Activated CD4-positive, alpha-beta memory T cell treated with anti-CD3 and anti-CD28 coated beads, Interleukin-2, amount 10 ng/mL, durations not matched to agents 7 days and 5 days (primary cell): ENCODE data around the gene ADRM1. TPM values are rescaled to one million over a fixed set of nuclear protein-coding genes. Genes with fewer than 3 reads are reported as not detected.

Experiments used
- CTCF ChIA-PET: fragments of 350-600 bp; sonication (Branson Sonifier 250); formaldehyde crosslinking; loops from one replicate; lab custom pipeline; 2021; ENCODE audit warnings: antibody characterized with exemption, inconsistent platforms; lab: Charles Lee
- POLR2A ChIA-PET: fragments of 350-600 bp; sonication (Branson Sonifier 250); formaldehyde crosslinking; loops from one replicate; lab custom pipeline; 2021; ENCODE audit warnings: antibody characterized with exemption; lab: Charles Lee
- DNase-seq: peaks from one replicate; pipeline ENCODE4 v3.0.0-alpha.2; 2020
- H3K27ac Mint-ChIP-seq: one replicate; pipeline ENCODE4 v1.8.0; 2021; ENCODE audit warnings: mild to moderate bottlenecking, mixed read lengths
- H3K27me3 Mint-ChIP-seq: one replicate; pipeline ENCODE4 v1.8.0; 2021; ENCODE audit warnings: mixed read lengths
- H3K36me3 Mint-ChIP-seq: one replicate; pipeline ENCODE4 v1.8.0; 2021; ENCODE audit warnings: low read depth, mixed read lengths
- H3K4me1 Mint-ChIP-seq: one replicate; pipeline ENCODE4 v1.8.0; 2021; ENCODE audit warnings: mixed read lengths
- H3K4me3 Mint-ChIP-seq: one replicate; pipeline ENCODE4 v1.8.0; 2021; ENCODE audit warnings: mild to moderate bottlenecking, mixed read lengths
- H3K9me3 Mint-ChIP-seq: one replicate; pipeline ENCODE4 v1.8.0; 2021; ENCODE audit warnings: mixed read lengths
- total RNA-seq, 2 experiments: library from RNA; stranded (reverse); gene quantifications; one replicate each; pipeline ENCODE4 v1.2.3, GENCODE V29; 2021

Gene ADRM1
- total RNA-seq, 2 experiments from 2014 or later, result 90.1 to 91.0 TPM

DNA sequence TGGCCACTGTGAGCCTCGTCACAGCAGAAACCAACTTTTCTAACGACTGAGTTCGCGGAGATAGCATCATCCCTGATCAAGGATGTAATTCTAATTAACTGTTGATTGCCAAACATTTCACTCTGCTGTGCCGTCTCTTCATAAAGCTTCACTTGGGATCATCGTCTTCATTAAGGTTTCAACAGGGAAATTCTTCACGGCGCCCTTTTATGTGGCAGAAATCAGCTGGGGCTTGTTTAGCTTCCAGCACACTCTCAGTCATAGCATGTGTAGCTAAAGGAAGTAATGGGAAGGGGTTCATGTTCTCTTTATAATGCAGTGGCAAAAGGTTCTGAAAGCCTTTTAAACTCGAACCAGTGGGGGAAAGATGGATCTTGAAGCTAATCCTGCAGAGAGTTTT lies 8.9 kb upstream of the ADRM1 start:
- Mint-ChIP-seq H3K4me3 (no peak overlapping the region), H3K27ac (no peak overlapping the region), H3K9me3 (no peaks in the 10 kb centered on the region), H3K36me3 (peaks cover 12% of the 10 kb centered on the region), H3K4me1 (peaks cover 21% of the 10 kb centered on the region), H3K27me3 (no peaks in the 10 kb centered on the region)
- POLR2A ChIA-PET, result no interaction called here
- DNase-seq, result no peak
- CTCF ChIA-PET, result no interaction called here

DNA sequence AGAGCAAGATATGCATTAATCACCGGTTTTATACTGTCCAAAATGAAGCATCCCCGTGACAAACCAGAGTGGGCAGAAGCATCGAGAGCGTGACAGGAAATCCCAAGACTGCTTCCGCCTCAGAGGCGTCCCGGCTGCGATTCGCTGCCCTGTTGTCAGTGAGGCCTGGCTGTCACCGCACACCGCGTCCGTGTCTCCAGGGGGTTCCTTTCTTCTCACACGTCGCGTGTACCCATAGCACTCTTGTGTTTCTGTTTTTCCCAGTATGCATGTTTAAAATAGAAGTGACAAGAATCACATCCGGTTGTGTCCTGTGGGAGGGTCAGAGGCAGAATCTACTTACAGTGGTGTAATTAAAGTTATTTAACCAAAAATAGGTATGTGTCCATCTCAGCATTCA lies 8.3 kb upstream of the ADRM1 start:
- Mint-ChIP-seq H3K27me3 (no peaks in the 10 kb centered on the region), H3K9me3 (no peaks in the 10 kb centered on the region), H3K4me1 (peaks cover 21% of the 10 kb centered on the region), H3K4me3 (no peak overlapping the region), H3K27ac (no peak overlapping the region), H3K36me3 (peaks cover 12% of the 10 kb centered on the region)
- DNase-seq, result no peak
- CTCF ChIA-PET, result no interaction called here
- POLR2A ChIA-PET, result no interaction called here

DNA sequence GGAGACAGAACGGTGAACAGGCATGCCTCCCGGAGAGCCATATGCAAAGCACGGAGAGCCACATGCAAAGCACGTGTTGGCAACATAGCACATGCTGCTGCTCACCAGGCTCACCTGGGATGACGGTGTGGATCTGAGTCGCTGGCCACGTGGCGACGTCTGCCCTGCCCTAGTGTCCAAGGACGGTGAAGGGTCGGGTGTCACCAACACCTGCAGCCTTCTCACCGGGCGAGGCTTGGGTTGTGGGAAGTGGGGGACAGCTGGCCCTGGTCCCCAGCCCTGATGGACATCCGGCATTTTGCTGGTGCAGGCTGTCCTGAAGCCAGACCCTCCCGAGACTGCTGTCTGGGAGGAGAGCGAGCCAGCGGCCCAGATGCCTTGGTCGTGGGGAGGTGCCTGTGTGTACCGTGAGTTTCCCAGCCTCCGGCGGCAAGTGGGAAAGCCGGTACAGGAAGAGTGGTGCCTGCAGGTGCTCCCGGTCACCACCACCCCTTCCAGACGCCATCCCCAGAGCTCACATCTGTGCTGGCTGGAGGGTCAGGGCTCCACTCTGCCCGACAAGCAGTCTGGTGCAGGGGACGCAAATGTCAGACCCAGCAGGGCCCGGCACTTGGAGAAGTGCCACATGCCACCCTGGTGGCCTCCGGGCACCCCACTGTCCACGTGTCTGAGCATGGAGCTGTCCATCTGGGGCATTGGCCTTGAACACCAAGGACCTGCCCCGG lies 5.9 kb upstream of the ADRM1 start:
- H3K27me3 Mint-ChIP-seq, result no peaks in the 10 kb centered on the region
- H3K36me3 Mint-ChIP-seq, result peaks cover 9% of the 10 kb centered on the region
- ChIA-PET CTCF (no interaction called here), POLR2A (no interaction called here)
- no peaks in the 10 kb centered on the region for H3K9me3 Mint-ChIP-seq
- H3K27ac Mint-ChIP-seq, result no peak overlapping the region
- DNase-seq, result no peak
- peaks cover 21% of the 10 kb centered on the region for H3K4me1 Mint-ChIP-seq
- no peak overlapping the region for H3K4me3 Mint-ChIP-seq

DNA sequence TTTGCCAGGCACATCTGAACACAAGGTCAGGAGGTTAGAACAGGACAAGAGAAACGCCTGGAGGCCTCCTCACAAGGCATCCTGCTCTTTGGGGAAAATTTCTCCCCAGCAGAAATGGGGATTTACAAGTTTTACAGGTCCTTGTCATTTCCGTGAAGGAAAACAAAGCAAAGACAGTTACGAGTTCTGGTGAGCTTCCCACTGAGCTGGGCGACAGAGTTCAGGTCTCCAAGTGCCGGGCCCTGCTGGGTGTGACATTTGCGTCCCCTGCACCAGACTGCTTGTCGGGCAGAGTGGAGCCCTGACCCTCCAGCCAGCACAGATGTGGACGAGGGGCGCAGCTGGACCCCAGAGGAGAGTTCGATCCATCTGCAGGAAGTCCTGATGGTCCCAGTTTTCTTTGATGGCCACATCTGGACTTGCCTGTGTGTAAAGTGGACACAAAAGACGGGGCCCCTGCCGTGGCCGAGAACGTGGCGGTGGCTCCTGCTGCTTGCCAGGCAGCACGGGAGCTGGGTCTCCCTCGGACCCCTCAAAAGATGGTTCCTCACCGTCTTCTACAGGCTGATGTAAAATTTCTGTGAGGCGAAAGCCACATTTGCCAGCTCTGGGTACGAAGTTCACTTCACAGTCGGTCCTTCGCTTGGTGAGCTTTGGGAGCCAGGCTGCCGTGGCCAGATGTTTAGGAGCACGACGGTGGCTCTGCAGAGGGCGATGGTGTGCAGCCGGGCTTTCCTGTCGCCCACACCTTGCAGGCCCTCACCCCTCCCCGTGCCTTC lies 5.2 kb upstream of the ADRM1 start:
- ChIA-PET POLR2A (no interaction called here), CTCF (no interaction called here)
- no peak for DNase-seq

DNA sequence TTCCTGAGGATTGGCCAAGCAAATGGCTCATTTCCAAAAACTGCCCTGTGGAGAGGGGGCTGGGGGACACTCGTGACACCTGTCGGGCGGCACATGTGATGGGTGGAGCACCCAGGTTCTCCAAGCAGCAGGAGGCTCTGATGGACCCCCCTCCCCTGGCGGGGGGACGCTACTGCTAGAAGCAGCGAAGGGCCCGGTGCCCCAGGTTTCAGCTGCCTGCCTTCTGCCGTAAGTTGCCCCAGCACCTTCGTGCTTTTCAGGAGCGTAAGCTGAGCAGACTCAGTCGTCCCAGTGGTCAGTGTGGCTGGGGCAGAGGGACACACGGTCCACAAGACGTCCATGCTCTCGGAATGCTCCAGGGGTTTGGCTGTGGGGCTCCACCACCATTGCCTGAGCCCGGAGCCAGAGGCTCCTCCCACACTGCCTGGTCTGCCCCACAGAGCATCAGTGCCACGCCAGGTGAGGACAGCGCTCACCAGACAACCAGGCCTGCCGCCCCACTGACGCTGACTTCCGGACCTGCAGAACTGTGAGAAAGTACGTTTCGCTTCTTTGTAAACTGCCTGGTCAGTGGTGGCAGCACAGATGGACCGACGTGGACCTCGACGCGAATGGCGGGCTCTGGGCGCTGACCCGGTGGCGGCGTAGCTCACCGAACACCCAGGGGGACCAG lies 4.1 kb upstream of the ADRM1 start:
- CTCF ChIA-PET, result no interaction called here
- H3K27me3 Mint-ChIP-seq, result no peaks in the 10 kb centered on the region
- H3K36me3 Mint-ChIP-seq, result peaks cover 10% of the 10 kb centered on the region
- POLR2A ChIA-PET, result no interaction called here
- H3K4me3 Mint-ChIP-seq, result no peak overlapping the region
- no peak for DNase-seq
- H3K4me1 Mint-ChIP-seq, result peaks cover 15% of the 10 kb centered on the region
- no peak overlapping the region for H3K27ac Mint-ChIP-seq
- H3K9me3 Mint-ChIP-seq, result no peaks in the 10 kb centered on the region

More for the DNA sequence above, 5.2 kb upstream of the ADRM1 start:
- Mint-ChIP-seq H3K4me1 (peaks cover 16% of the 10 kb centered on the region), H3K9me3 (no peaks in the 10 kb centered on the region), H3K36me3 (peaks cover 6% of the 10 kb centered on the region), H3K27ac (no peak overlapping the region), H3K4me3 (no peak overlapping the region), H3K27me3 (no peaks in the 10 kb centered on the region)

DNA sequence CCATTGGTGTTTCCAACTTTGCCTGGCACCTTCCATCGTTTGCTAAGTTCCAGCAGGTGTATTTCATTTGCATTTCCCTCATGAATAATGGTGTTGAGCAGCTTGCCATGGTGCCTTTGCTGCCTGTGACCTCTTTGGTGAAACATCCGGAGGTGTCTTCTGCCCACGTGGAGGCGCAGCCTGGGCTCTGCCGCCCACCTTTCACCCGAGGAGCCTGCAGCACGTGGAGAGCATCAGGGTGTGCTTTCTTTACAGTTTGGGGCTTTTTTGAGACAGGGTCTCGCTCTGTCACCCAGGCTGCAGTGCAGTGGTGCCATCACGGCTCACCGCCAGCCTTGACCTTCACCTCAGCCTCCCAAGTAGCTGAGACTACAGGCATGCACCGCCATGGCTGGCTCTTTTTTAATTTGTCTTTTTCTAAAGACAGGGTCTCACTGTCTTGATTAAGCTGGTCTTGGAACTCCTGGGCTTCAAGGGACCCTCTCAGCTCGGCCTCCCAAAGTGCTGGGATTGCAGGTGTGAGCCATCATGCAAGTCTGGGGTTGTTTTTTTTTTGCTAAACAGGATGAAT lies 3.0 kb upstream of the ADRM1 start:
- Mint-ChIP-seq H3K27ac (no peak overlapping the region), H3K27me3 (no peaks in the 10 kb centered on the region), H3K4me3 (no peak overlapping the region), H3K36me3 (peaks cover 14% of the 10 kb centered on the region), H3K4me1 (peaks cover 22% of the 10 kb centered on the region), H3K9me3 (no peaks in the 10 kb centered on the region)
- ChIA-PET POLR2A (interaction anchor here (1.1 to 1.2 kb wide), 2 partner anchors 86 to 118 kb away, joined by 3 read pairs; no protein-coding TSS in a partner anchor), CTCF (interaction anchor here (1.7 kb wide), 1 partner anchor 83 kb away, joined by 21 read pairs; no protein-coding TSS in a partner anchor)
- no peak for DNase-seq

DNA sequence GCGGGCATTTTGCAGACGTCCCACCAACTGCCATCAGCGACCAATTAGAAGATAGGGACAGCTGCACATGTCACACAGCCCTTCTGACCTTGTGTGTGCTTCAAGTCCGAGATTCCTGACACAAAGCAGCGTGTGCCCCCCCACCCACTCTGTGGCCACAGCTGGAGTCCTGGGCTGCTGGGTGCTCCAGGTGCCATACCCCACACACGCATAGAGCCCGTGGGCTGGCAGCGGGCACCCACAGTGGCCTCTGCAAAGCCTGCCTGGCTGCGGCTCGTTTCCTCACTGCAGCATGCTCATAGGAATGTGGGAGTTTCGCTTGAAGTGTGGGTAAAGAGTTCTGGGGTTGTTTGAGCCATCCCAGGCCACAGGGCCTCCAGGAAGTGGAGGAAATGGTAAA lies 2.5 kb upstream of the ADRM1 start:
- peaks cover 27% of the 10 kb centered on the region for H3K4me1 Mint-ChIP-seq
- POLR2A ChIA-PET, result interaction anchor here (1.1 to 1.2 kb wide), 2 partner anchors 86 to 119 kb away, joined by 3 read pairs; no protein-coding TSS in a partner anchor
- peaks cover 18% of the 10 kb centered on the region for H3K36me3 Mint-ChIP-seq
- no peaks in the 10 kb centered on the region for H3K27me3 Mint-ChIP-seq
- no peaks in the 10 kb centered on the region for H3K9me3 Mint-ChIP-seq
- CTCF ChIA-PET, result interaction anchor here (0.7 to 1.7 kb wide), 4 partner anchors 8 to 87 kb away, joined by 5 to 21 read pairs (median 6); partner anchors contain the start of gene RPS21
- no peak overlapping the region for H3K27ac Mint-ChIP-seq
- no peak overlapping the region for H3K4me3 Mint-ChIP-seq
- DNase-seq, result no peak

DNA sequence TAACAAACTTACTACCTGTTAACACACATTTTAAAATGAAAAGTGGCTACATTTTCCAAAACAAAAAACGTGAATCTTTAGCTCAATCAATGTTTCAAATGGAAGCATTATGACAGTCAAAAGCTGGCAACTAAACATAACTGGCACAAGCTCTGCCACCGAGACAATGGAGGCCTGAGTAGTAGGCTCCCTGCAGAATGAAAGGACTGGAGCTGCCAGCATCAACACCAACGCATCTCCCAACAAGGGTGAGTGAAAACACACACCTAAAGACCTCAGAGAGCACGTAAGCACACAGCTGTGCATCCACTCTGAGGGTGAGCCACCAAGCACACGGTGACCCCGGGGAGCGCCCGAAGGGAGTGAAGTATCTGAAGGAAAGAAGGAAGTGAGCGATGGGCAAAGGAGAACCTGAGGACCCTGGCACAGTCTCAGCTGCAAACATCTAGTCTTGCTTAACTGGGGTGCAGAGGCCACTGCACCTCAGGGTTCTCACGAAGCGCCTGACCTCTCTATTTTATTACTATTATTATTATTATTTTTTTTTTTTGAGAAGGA lies 1.6 kb upstream of the ADRM1 start:
- Mint-ChIP-seq H3K27me3 (no peaks in the 10 kb centered on the region), H3K4me3 (peak overlapping the region; percentile 37), H3K9me3 (no peaks in the 10 kb centered on the region), H3K27ac (peak overlapping the region; percentile 29), H3K36me3 (peaks cover 24% of the 10 kb centered on the region), H3K4me1 (peaks cover 31% of the 10 kb centered on the region)
- no peak for DNase-seq
- ChIA-PET CTCF (interaction anchor here (0.7 to 1.7 kb wide), 4 partner anchors 9 to 86 kb away, joined by 5 to 21 read pairs (median 6); partner anchors contain the start of gene RPS21), POLR2A (interaction anchor here (1.1 to 1.8 kb wide), 3 partner anchors 82 to 120 kb away, joined by 3 to 5 read pairs (median 3); no protein-coding TSS in a partner anchor)

DNA sequence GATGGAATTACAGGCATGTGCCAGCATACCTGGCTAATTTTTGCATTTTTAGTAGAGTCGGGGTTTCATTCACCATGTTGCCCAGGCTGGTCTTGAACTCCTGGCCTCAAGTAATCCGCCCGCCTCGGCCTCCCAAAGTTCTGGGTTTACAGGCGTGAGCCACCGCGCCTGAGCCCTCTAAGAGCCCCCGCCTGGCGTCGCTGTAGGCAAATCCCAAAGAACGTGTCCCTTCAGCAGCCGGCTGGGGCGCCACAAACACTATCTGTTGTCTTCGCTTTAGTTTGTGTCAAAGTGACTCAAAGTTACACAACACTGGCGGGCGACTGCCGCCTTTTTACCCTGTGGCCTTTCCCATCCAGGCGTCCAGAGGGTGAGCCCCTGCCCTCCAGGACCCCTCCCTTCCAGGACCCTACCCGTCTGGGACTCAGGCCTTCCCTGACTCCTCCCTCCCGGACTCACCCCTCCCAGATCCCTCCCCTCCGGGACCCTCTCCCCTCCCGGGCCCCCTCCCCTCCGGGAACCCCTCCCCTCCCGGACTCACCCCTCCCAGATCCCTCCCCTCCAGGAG lies 940 bp upstream of the ADRM1 start:
- H3K27me3 Mint-ChIP-seq, result no peaks in the 10 kb centered on the region

DNA sequence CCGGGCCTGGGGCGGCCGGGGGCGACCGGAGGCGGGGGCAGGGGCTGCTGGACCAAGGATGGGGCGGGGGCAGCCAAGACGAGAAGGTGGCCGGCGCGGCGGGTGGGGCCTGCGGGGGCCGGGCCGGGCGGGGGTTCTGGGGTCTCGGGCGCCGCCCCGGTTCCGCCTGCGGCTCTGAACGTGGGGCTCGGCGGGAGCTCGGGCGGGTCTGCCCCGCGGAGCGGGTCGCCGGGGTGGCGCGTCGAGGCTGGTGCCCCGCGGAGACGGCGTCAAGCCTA lies 204 bp downstream of the ADRM1 start:
- peaks cover 31% of the 10 kb centered on the region for H3K36me3 Mint-ChIP-seq
- ChIA-PET CTCF (interaction anchor here (1.5 kb wide), 1 partner anchor 63 kb away, joined by 6 read pairs; no protein-coding TSS in a partner anchor), POLR2A (interaction anchor here (0.5 to 1.8 kb wide), 5 partner anchors 62 to 1057 kb away, joined by 3 to 13 read pairs (median 3); partner anchors contain the start of gene RPS21)
- no peaks in the 10 kb centered on the region for H3K27me3 Mint-ChIP-seq
- DNase-seq, result no peak
- peaks cover 31% of the 10 kb centered on the region for H3K4me1 Mint-ChIP-seq
- no peaks in the 10 kb centered on the region for H3K9me3 Mint-ChIP-seq
- peak overlapping the region; percentile 95 for H3K4me3 Mint-ChIP-seq
- peak overlapping the region; percentile 99 for H3K27ac Mint-ChIP-seq

More for the DNA sequence above, 940 bp upstream of the ADRM1 start:
- Mint-ChIP-seq H3K4me3 (peak overlapping the region; percentile 90), H3K27ac (peak overlapping the region; percentile 99), H3K36me3 (peaks cover 28% of the 10 kb centered on the region), H3K4me1 (peaks cover 31% of the 10 kb centered on the region), H3K9me3 (no peaks in the 10 kb centered on the region)
- CTCF ChIA-PET, result interaction anchor here (0.5 to 1.7 kb wide), 8 partner anchors 48 to 587 kb away, joined by 3 to 21 read pairs (median 4); partner anchors contain the start of gene RPS21
- peak; percentile 93 for DNase-seq
- POLR2A ChIA-PET, result interaction anchor here (0.6 to 1.8 kb wide), 8 partner anchors 9 to 235 kb away, joined by 3 to 13 read pairs (median 4); partner anchors contain the start of genes OSBPL2, PSMA7 and RPS21

DNA sequence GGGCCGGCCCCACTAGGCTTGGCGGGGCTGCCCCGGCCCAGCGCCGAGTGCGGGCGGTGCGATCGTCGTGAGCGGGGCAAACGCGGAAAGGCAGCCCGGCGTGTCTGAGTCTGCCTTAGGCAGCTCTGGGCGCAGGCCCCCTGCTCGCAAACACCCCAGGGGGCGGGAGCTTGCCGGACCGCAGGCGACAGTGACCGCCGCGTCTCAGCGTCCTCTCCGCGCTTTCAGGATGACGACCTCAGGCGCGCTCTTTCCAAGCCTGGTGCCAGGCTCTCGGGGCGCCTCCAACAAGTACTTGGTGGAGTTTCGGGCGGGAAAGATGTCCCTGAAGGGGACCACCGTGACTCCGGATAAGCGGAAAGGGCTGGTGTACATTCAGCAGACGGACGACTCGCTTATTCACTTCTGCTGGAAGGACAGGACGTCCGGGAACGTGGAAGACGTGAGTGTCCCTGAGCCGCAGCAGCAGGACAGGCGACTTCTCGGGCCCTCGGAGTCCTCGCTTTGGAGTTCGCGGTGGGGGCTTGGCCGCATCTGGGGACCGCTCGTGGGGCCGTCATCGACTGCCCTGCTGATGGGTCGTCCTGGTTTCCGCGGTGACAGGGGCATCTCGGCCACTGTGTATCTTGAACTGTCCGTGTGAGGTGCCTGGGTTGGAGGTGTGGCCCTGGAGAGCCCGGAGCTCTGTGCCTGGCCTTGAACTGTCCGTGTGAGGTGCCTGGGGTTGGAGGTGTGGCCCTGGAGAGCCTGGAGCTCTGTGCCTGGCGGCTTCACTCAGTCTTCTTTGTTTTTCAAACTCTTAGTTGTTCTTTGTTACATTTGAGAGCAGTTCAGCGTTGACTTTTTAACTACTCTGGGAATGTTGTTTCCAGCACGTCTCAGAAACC lies 786 bp downstream of the ADRM1 start:
- Mint-ChIP-seq H3K36me3 (peaks cover 35% of the 10 kb centered on the region), H3K4me1 (peaks cover 31% of the 10 kb centered on the region), H3K27me3 (no peaks in the 10 kb centered on the region), H3K27ac (peak overlapping the region; percentile 82), H3K4me3 (peak overlapping the region; percentile 95), H3K9me3 (no peaks in the 10 kb centered on the region)
- ChIA-PET CTCF (interaction anchor here (1.5 kb wide), 1 partner anchor 62 kb away, joined by 6 read pairs; no protein-coding TSS in a partner anchor), POLR2A (interaction anchor here (0.7 to 1.8 kb wide), 4 partner anchors 81 to 437 kb away, joined by 3 to 13 read pairs (median 4); partner anchors contain the start of gene RPS21)
- peak; percentile 39 for DNase-seq
